GM21390 (cell line): Measurements from ENCODE around the gene CEPT1.
A peak's percentile ranks its signal among the peaks of the same experiment; 100 is the strongest.
"Not testable (repeated sequence)": the region's sequence is repeated elsewhere in the genome, so short reads cannot be mapped to it uniquely, and the experiment has no call there.

Experiments used
- ATAC-seq: cut with Tn5 transposase; IDR thresholded peaks from one replicate; pipeline ENCODE4 v1.9.1; 2021; ENCODE audit not compliant: unreplicated experiment

CEPT1 gene

DNA sequence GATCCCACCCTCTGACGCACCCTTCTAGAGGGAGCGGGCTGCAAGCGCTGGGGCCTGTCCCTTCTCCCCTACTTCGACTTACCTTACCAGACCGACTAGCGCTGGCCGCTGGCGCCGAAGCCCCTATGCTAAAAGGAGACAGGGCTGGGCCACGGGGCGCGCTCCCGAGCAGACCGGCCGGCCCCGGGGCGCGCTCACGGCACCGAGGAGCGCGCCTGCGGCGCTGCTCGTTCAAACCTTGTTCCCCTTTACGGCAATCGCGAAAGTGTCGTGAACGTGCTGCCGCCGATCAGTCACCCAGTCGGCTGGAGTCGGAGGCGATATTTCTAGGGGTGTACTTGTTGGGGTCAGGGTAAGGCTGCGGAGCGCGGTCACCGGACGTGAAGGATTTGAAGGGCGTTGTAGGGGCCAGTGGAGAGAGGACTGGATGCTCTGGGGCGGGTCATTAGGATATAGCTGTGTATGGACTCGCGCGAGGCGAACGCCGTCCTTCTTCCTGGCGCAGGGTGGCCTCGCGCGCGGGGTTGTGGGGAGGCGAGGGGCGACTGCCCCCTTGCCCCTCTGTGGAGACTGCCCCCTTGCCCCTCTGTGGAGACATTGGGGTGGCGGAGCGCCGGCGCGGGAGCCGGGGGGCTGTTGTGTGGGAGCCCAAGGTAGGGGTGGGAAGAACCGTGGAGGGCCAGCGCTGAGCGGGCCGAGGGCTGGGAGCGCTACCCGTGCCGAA is at the start of gene CEPT1, which contains the start of gene DRAM2:
Gene CEPT1 (plus strand): TSS at position 268 of the 724 bp plus-strand sequence. CDS start 7,492 bp downstream, outside the sequence.
Gene DRAM2 (minus strand): TSS at position 138 of the 724 bp plus-strand sequence. CDS start 8,539 bp downstream, outside the sequence.
- ATAC-seq, result peak; percentile 57

DNA sequence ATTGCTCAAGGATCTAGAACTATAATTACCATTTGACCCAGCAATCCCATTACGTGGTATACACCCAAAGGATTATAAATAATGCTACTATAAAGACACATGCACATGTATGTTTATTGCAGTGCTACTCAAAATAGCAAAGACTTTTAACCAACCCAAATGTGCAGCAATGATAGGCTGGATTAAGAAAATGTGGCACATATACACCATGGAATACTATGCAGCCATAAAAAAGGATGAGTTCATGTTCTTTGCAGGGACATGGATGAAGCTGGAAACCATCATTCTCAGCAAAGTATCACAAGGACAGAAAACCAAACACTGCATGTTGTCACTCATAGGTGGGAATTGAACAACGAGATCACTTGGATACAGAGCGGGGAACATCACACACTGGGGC is 44.6 kb upstream of the CEPT1 start:
- not testable (repeated sequence) for ATAC-seq

DNA sequence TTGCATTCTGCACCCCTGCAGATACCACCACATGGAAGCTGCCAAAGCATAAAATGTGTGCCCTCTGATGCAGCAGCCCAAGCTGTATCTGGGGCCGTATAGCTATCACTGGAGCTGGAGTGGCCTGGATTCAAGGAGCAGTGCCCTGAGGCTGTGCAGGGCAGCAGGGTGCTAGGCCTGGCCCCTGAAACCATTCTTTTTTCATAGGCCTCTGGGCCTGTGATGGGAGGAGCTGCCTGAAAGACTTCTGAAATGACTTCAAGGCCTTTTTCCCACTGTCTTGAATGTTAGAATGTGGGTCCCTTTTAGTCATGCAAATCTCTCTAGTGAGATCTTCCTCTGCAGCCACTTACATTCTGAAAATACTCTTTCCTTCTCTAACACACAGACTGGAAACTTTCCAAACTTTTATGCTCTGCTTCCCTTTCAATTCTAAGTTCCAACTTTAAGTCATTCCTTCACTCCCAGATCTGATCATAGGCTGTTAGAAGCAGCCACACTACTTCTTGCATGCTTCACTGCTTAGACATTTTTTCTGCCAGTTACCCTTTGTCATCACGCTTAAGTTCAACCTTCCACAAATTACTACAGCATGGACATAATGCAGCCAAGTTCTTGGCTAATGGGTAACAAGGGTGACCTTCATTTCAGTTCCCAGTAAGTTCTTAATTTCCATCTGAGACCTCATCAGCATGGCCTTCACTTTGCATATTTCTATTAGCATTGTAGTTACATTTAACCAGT is 42.5 kb upstream of the CEPT1 start:
- ATAC-seq, result no peak

DNA sequence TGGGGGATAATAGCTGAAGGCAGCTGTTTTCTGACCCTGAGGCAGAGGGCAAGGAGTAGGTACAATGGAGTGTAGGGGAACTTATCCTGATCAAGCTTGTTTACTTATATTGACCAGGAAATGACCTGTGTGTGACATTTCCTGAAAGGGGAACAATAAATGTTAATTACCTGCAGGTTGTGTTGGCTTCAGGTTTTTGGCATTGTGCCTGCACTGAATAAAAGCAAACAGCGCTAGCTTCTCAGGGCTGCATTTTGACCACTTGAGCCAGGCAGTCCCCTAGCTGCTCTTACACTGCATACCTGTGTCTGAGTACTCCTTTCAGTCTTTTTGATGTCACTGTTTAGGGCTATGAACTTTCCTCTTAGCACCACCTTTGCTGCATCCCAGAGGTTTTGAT is 40.7 kb upstream of the CEPT1 start:
- no peak for ATAC-seq

DNA sequence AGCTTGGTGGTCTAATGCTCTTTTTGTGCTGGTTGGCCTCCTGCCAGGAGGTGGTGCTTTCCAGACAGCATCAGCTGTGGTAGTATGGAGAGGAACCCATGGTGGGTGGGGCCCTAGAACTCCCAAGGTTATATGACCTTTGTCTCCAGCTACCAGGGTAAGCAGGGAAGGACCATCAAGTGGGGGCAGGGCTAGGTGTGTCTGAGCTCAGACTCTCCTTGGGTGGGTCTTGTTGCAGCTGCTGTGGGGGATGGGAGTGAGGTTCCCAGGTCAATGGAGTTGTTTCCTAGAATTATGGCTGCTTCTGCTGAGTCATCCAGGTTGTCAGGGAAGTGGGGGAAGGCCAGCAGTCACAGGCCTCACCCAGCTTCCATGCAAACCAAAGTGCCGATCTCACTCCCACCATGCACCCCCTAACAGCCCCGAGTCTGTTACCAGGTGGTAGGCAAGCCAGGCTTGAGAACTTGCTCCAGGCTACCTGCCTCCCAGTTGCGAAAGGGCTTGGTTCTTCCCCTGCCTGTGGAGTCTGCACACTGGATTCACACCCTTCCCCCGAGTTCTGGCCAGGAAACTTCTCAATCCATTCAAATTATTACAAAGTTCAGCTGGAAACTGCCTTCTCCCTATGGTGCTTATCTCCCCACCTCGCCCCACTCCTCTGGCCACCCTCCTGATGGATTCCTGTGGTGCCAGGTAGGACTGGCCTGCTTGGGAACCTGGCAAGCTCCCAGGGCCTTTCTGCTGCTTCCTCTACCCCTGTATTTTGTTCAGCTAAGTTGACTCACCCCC is 38.0 kb upstream of the CEPT1 start:
- no peak for ATAC-seq

DNA sequence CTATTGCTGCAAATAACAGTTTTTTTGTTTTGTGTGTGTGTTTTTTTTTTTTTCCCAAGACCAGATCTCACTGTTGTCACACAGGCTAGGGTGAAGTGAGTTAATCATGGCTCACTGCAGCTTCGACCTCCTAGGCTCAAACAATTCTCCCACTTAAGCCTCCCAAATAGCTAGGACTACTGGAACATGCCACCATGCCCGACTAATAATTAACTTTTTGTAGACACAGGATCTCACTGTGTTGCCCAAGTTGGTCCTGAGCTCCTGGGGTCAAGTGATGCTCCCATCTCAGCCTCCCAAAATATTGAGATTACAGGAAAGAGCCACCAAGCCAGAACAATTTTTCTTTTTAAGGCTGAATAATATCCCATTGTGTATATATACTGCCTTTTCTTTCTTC is 35.0 kb upstream of the CEPT1 start:
- ATAC-seq, result no peak

DNA sequence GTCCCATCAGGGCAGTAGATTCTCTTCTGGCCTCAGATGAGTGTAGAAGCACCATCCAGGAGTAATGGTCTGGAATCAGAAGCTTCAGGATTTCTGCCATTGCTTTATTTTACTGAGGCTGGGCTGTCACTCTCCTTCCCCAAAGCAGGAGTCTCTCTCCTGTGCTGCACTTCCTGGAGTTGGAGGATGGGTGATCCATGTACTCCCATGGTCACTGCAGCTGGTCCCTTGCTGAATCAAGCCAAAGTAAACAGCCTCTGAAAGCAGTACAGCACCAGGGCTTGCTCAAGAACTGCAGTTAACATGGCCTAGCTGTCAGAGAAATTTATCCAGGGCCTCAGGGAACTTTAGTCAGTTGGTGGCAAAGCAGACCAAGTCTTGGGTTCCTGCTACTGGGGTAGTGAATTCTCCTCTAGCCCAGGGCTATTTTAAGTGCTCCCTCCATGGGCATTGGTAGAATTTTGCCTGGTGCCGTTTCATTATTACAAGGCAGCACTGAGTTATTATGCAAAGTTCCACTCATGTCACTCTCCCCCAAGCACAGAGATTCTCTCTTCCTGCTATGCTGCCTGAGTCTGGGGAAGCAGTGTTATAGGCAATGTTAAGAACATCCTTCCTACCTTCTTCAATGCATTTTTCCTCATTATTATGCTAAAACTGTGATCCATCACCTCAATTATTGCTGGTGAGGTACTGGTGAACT is 29.7 kb upstream of the CEPT1 start:
- no peak for ATAC-seq

DNA sequence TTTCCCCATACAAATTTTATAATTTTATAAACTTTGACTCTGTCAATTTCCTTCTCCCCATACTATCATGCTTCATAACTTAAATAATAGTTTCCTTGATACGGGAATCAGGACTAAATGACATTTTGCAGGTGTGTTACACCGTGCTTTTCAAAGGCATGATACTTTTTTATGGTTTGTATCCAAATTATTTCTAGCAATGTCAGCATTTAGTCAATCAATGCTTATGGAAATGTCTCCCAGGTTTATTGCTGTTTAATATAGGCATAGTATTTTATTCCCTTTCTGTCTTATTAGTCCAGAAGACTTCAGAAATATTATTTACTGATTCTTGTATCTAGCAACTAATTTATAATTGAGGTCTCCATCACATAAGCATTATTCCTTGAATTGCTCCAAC is 23.5 kb upstream of the CEPT1 start:
- no peak for ATAC-seq

DNA sequence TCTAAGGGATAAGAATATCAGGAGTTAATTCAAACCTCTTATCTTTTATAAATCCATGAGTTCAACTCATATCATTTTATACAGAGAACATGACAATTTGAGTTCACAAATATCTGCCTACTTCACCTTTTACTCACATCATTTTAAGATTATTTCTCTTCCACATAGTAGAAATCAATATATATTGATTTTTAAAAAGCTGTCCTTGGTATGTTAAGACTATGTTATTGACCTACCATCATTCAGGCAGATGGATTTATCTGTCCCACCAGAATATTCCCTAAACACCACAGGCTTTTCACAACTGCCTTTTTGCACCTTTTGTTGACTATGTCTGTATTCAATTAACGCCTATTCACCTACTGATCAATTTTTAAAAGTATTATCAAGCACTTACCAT is 13.7 kb upstream of the CEPT1 start:
- ATAC-seq, result no peak

DNA sequence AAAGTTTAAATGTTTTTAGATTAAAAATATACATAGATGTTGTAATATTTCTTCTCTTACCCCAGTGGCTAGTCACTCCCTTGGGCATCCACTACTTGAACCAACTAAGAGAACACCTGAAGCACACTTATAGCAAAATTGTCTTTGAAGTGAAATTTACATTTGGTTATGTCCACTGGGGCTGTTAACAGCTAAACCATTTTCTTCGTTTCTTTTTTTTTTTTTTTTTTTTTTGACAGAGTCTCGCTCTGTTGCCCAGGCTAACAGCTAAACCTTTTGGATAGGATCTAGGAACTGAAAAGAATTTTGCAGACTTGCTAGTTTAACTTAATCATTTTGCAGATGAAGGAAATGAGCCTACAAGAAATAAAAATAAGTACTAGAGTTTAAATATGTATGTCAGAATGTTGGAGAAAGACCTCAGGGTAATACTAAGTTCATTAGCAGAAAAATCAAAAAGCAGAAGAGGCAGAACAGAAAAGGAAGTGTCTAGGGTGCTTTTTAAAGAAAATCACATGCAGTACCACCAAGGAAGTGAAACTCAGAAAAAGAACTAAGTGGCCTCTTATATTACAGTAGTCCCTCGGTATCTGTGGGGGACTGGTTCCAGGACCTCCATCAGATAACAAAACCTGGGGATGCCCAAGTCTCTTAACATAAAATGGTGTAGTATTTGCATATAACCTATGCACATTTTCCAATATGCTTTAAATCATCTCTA is 11.9 kb upstream of the CEPT1 start:
- ATAC-seq, result peak; percentile 79

DNA sequence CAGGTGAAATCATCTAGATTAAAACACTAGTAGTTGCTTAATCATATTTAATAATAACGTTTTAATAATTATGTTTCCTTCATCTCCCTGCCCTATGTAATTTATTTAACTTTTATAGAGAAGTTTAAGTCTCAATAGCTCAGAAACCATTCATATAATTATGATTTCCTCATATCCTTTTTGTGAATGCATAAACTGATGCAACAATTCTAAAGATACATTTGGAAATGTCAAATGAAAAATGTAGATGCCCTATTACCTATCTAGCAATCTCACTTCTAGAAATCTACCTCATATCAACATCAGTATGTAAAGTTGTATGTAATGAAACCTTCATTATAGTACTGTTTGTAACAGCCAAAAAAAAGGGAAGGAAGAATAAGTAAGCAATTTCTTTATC is 10.6 kb upstream of the CEPT1 start:
- no peak for ATAC-seq

DNA sequence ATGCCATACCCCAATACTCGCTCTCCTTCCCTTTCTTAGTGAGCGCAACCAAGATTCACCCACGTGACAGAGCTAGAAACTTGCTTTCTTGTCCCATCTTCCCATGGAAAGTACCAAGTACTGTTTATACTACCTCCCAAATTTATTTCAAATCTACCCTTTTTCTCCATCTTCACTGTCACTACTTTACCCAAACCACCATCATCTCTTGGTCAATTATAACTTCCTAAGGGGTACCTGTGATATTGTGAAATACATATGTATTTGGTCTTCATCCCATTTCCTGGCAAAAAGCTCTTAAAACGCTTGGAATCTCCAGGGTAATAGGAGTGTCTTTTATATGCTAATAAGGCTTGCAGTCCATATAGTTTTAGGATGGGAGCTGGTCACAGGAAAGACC is 8.3 kb upstream of the CEPT1 start:
- no peak for ATAC-seq

DNA sequence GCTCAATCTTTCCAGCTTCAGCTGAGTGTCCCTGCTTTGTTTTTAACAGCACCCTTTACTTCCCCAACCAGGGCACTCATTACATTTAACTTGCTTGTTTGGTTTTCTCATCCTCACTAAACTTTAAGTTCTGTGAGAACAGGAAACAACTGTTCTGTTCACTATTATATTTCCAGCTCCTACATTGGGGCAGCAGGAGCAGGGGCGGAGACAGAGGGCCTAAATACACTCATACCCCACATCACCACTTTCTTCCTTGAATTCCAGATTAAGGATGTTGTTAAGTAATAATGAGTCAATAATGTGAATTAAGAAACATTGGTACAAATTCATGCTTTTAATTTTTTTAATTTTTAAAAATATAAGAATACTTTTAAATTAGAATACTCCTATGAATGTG is 6.2 kb upstream of the CEPT1 start:
- ATAC-seq, result no peak

DNA sequence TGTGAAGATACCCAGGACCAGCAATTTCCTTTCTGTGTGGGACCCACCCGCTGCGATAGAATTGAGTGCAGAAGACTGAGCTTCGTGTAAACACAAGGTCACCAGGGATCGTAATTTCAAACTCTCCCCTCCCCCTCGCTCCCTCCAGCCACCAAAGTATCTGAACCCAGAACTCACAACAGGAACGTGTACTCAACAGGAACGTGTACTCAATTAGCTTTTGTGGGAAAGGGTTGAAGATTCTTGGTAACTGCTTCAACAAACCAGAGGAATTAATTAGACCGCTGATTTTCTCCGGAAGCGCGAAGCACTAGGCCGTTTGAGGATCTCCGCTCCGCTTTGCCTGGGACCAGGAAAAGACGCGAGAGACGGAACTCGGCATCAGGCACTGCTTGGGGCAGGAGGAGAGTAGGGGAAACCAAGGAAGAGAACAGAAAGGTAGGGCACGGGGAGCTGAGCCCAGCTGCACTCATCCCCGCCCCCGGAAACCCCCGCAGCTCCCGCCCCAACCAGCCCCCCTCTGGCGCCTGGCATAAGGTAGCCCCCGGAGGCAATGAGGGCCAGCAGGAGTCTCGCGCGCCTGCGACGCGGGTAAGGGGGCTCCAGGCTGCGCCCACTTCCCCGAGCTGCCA is 583 bp upstream of the CEPT1 start:
- peak; percentile 40 for ATAC-seq

DNA sequence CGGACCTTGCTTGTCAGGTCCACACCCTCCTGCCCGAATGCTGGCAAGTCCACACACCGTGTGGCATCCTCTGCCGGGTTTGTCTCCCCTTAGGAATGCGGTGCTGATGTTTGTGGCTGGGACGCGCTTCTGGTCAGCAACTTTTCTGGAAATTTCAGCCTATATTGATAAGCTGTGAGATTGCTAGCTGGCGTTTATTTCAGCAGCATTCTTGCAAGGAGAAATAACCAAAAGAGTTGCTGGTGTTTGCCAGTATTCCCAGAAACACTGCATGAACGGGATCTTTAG is 601 bp downstream of the CEPT1 start:
- no peak for ATAC-seq

DNA sequence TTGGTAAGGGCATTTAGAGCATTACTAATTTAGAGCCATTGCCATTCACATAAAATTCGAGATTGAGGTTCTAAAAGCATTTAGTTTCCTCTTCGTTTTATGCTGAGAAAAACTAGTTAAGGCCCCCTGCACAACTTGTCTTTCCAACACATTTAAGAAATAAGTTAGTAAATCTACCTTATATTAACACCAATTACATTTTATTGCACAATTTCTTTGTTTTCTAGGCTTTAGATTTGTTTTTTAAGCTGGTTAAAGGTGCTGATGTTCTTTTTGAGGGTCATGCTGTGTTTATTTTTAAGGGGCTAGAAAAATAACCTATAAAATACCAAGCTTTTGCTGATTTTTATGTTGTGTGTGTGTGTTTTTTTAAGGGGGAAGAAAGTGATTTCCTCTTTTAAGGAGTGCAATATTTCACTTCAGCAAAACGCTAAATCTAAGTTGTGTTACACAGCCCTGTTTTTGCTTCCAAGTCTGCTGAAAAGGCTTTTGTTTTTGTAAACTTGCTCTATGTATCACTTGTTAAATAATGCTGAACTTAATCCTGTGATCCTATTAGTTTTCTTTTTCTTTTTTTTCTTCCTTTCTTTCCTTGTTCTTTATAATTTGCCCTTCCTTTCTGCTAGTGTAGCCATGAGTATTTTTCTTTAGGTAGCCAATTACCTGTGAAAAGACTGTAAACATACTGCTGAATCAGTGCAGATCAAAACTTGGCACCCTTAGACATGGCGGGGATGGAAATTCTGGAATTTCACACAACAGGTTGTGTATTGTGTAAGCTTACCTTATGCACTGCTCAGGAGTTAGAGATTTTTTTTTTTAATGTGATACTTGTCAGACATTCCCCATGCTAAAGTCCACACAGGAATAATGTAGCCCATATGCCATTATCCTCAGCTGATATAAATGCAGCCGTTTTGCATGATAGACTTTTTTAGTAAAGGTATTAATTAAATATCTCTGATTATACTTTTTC is 1.5 kb downstream of the CEPT1 start:
- ATAC-seq, result no peak

DNA sequence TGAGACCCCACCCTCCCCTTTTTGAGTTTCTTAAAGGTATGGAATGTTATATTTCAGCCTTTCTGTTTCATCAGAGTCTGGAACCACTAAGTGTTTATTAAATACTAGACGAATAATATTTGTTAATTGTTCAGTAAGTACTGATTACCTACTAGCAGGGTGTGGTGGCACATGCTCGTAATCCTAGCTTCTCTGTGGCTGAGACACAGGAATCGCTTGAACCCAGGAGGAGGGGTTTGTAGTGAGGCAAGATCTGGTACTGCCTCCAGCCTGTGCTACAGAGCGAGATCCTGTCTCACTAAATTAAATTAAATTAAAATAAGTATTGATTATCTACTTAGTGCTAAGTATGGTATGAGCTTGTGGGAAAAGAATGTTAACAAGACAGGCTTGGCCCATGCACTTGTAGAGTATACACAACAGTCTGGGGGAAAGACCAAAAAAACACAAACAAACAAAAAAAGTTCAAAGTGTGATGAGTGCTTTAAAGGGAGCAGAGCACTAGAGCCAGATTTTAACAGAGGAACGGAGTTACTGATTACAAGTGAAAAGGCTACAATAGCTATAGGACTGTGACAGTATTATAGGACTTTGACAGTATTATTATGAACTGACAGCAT is 2.4 kb downstream of the CEPT1 start:
- ATAC-seq, result no peak

DNA sequence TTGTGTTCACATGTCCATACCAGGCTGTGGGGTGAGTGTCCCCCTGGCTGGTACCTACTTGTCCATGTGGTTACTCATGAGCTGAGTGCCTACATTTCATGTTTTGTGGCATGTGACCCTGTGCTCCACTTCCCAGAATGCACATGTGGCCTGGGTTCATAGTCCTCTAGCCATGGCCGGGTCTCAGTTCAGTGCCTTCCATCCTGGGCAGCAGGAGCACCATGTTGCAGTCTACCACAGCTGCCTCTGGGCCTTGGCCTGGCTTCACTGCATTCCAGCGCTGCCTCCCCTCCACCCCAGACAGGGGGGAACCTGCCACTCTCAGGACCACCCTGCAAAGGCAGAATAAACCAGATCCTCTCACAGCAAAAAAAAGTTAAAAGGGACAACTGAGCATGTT is 5.5 kb downstream of the CEPT1 start:
- ATAC-seq, result no peak
